Spleen (tissue), 7 donors: Measurements from ENCODE around the gene PLVAP.

Source experiments
- POLR2A ChIP-seq, 3 donors: fragments of 450-650 bp; IDR thresholded peaks; one replicate each; pipeline ENCODE4 v1.5.1; 2017; ENCODE audit warnings: antibody characterized with exemption in 3 of 3, mild to moderate bottlenecking in 1 of 3
- TF ChIP-seq, protein P1 (sequence below), 11 experiments: fragments of 200-600 bp in 7 of 11; fragments of 450-650 bp in 4 of 11; sonication (generic) in 4 of 11; IDR thresholded peaks in 8 of 11; conservative IDR thresholded peaks in 3 of 11; 1 replicate in 7 of 11; 2 replicates in 4 of 11; pipeline versions ENCODE4 v1.4.0 to v1.8.0; 2016 to 2021; ENCODE audit warnings: antibody characterized with exemption in 11 of 11, inconsistent platforms in 4 of 11, mild to moderate bottlenecking in 1 of 11
- donor health status: DM: no; HTN: no; CAD: no; lungs with moderate emphysema.
- donor health status: DM: no; HTN: no; CAD: no.
- donor health status: DM: no; HTN: no; CAD: no.

DNA sequence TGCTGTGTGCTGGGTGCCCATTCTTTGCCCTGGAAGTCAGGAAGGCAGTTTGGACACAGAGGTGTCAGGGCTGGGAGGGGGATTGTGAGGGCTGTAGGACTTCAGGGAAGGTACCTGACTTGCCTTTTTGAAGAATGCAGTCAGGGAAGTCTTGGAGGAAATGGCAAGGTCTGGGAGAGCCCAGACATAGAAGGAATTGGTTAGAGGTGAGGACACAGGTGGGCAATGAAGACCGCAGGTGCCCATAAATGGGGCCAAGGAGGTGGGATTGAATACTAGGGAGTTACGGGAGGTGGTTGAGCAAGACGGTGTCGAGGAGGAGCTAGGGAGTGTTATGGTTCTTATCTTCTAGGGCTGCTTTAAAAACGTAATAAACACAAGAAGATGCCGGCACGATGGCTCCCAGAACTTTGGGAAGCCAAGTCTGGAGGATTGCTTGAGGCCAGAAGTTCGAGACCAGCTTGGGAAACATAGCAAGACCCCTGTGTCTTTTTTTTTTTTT is 69.2 kb downstream of the PLVAP start:
- TF ChIP-seq POLR2A (IDR thresholded peaks at IDR 0.05): no peak
- TF ChIP-seq, protein P1, sequence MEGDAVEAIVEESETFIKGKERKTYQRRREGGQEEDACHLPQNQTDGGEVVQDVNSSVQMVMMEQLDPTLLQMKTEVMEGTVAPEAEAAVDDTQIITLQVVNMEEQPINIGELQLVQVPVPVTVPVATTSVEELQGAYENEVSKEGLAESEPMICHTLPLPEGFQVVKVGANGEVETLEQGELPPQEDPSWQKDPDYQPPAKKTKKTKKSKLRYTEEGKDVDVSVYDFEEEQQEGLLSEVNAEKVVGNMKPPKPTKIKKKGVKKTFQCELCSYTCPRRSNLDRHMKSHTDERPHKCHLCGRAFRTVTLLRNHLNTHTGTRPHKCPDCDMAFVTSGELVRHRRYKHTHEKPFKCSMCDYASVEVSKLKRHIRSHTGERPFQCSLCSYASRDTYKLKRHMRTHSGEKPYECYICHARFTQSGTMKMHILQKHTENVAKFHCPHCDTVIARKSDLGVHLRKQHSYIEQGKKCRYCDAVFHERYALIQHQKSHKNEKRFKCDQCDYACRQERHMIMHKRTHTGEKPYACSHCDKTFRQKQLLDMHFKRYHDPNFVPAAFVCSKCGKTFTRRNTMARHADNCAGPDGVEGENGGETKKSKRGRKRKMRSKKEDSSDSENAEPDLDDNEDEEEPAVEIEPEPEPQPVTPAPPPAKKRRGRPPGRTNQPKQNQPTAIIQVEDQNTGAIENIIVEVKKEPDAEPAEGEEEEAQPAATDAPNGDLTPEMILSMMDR (IDR thresholded peaks at IDR 0.05 in 8 of 11, conservative IDR thresholded peaks at IDR 0.05 in 3 of 11): no peak
